DMS79 (cell line): ENCODE results near the gene SLC39A6.
A peak's percentile ranks its signal among the peaks of the same experiment; 100 is the strongest.
"Not testable (repeated sequence)": the region's sequence is repeated elsewhere in the genome, so short reads cannot be mapped to it uniquely, and the experiment has no call there.

Source experiments
- DNase-seq: peaks from one replicate; lab custom pipeline; 2025; lab: John Stamatoyannopoulos, UW

The SLC39A6 gene, protein sequence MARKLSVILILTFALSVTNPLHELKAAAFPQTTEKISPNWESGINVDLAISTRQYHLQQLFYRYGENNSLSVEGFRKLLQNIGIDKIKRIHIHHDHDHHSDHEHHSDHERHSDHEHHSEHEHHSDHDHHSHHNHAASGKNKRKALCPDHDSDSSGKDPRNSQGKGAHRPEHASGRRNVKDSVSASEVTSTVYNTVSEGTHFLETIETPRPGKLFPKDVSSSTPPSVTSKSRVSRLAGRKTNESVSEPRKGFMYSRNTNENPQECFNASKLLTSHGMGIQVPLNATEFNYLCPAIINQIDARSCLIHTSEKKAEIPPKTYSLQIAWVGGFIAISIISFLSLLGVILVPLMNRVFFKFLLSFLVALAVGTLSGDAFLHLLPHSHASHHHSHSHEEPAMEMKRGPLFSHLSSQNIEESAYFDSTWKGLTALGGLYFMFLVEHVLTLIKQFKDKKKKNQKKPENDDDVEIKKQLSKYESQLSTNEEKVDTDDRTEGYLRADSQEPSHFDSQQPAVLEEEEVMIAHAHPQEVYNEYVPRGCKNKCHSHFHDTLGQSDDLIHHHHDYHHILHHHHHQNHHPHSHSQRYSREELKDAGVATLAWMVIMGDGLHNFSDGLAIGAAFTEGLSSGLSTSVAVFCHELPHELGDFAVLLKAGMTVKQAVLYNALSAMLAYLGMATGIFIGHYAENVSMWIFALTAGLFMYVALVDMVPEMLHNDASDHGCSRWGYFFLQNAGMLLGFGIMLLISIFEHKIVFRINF

DNA sequence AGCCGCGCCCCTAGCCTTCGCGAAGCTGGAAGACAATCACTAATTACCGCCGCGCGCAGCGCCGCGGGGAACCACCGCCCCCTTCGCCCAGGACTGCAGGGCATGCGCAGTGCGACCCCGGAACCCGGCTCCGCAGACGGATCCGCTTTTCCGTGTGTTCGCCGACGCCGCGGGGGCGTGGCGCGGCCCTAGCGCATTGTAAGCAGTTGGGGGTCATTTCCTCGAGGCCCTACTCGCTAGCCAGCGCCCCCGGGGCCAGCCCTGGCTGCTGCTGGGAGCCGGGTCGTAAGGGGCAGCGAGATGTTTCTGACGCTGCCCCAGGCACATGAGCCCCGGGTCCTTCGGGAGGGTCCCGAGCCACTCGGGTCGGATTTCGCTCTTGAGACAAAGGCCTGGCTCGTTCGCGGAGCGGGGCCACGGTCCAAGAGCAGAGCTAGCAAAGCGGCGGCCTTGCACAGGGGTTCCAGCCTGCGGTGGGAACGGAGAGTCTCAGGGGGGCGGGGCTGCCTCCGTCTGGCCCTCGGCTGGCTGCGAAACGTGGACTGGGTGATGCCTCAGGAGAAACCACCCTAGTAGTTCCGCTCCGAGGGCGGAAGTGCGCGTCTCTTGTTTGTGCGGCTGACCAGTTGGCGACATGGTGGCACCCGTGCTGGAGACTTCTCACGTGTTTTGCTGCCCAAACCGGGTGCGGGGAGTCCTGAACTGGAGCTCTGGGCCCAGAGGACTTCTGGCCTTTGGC, at the start of gene SLC39A6, which contains the start of gene ELP2:
TSS of gene SLC39A6 (minus strand) at position 41 of the 739 bp plus-strand sequence. CDS start 2,333 bp downstream, outside the sequence.
TSS of gene ELP2 (plus strand) at position 600 of the 739 bp plus-strand sequence. CDS start at position 635, 35 bp downstream.
- peak; percentile 87 for DNase-seq

DNA sequence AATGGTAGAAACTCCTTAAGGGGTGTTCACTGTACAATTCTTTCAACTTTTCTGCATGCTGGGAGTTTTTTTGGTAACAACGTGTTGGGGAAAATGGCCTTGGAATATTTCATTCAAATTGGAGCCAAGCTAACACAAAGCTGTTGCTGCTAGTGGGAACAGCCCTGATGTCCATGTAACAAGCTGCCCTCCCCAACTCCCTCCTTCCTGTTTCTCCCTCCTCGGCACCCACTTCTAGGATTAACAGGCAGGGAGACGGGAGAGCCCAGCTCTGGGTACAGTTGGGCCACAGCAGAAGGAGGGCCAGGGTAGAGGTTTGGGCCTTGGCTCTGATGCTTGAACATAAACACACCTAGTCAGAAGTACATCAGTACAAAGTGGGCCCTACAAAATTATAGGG, 48.8 kb upstream of the SLC39A6 start:
- DNase-seq = no peak

- no peak for DNase-seq
These were observed 47.6 kb upstream of the SLC39A6 start for GRCh38 chr18:36176711-36177110.

DNA sequence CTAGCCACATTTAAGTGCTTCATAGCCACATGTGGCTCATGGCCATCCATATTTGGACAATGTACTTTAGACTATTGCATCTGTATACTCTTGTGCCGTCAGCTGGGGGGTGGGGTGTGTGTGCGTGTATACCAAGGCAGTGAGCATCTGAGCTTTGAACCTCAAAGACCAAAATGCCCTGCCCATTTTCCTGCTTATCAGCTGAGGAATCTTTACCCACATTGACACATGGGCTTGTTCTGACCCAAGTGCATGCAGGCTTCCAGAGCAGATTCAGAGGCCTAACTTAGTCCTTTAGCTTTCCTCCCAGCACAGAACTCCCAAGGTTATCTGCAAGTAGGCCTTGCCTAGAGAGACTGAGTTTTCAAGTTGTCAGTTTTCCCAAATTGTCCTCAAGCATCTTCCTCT, 47.0 kb upstream of the SLC39A6 start:
- DNase-seq = no peak

DNA sequence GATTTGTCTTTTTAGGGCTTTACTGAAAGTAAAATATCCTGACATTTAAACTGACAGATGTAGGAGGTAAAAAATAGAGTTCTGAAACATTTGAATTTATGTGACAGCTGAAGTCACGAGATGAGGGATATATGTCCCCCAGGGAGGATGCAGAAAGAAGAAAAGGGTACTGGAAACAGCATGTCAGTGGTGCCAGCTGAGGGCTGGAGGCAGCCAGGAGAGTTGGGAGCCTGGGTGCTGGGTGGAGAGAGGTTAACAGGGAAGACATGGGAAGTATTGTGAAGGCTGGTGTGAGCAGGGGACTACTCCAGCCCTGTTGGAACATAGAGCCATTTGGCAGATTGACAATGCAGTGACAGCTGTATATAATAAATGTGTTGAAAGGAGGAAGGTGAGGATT, 46.3 kb upstream of the SLC39A6 start:
- DNase-seq = no peak

DNA sequence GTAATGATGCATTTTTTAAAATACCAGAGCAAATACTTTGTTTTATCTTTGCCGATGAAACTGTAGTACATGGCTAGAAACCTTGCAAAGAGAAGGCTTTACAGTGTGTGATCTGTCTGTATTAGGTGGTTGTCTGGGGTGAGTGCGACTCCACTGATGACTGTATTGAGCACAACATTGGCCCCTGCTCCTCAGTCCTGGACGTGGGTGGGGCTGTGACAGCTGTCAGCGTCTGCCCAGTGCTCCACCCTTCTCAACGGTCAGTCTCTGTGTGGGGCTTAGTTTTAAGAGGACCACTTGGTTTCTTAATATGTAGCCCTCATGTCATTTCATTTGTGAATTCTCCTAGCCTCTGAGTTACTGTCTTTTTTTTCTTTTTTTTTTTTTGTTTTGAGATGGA, 40.8 kb upstream of the SLC39A6 start:
- no peak for DNase-seq

- not testable (repeated sequence) for DNase-seq
These were observed 39.2 kb upstream of the SLC39A6 start for GRCh38 chr18:36168296-36168695.

DNA sequence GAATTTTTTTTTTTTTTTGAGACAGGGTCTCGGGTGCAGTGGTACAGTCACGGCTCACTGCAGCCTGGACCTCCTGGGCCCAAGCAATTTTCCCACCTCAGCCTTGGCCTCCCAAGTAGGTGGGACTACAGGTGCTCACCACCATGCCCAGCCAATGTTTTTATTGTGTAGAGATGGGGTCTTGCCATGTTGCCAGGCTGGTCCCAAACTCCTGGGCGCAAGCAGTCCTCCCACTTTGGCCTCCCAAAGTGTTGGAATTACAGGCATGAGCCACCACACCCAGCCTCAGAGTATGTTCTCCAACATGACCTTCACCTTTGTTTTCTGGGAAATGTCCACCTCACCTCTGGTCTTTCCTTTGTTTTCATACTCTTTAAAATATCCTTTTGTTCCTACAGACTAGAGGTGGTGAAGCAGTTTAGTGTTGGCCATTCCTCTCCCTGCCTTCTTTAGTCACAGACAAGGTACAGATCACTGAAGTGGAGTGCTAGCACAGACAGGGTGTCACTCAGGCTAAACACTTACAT, 38.6 kb upstream of the SLC39A6 start:
- DNase-seq = no peak

DNA sequence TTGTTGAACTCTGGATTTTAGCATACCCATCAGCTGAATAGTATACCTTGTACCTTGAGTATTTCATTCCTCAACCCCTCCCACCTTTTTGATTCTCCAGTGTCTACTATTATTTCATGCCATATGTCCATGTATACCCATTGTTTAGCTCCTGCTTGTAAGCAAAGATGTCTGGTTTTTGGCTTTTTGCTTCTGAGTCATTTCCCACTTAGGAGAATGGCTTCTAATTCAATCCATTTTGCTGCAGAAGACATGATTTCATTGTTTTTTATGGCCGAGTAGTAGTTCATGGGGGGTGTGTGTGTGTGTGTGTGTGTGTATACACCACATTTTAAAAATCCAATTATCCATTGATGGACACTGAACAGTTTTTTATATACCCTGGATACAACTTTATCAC, 33.8 kb upstream of the SLC39A6 start:
- DNase-seq = no peak

- no peak for DNase-seq
These were observed 31.8 kb upstream of the SLC39A6 start for GRCh38 chr18:36160959-36161371.

DNA sequence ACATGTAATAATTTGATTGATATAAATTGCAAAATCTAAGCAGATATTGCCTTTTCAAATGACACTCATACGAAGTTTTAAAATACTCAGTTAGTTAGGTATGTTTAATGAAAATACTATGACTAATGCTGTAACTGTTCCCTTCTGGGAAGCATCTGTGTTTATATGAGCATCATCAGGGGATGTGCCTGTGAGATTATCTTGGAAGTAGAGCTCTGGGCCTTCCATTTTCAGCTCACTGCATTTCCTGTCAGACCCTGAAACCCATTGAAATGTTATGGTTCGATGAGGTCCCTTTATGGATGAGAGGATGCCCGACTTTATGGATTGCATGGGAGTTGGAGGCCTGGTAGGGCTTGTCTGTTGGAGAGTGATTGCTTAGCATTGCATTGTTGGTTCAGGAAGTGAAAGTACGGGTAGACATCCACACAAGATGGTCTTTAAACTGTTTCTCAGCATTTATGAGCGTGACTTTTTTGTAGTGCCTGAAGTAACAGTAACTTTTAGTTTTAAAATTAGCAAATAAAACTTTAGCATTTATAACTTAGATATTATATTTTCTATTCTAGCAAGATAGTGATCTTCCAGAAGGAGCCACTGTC, 29.2 kb upstream of the SLC39A6 start:
- no peak for DNase-seq

GRCh38 chr18:36157441-36157840, 28.3 kb upstream of the SLC39A6 start:
- DNase-seq = no peak

DNA sequence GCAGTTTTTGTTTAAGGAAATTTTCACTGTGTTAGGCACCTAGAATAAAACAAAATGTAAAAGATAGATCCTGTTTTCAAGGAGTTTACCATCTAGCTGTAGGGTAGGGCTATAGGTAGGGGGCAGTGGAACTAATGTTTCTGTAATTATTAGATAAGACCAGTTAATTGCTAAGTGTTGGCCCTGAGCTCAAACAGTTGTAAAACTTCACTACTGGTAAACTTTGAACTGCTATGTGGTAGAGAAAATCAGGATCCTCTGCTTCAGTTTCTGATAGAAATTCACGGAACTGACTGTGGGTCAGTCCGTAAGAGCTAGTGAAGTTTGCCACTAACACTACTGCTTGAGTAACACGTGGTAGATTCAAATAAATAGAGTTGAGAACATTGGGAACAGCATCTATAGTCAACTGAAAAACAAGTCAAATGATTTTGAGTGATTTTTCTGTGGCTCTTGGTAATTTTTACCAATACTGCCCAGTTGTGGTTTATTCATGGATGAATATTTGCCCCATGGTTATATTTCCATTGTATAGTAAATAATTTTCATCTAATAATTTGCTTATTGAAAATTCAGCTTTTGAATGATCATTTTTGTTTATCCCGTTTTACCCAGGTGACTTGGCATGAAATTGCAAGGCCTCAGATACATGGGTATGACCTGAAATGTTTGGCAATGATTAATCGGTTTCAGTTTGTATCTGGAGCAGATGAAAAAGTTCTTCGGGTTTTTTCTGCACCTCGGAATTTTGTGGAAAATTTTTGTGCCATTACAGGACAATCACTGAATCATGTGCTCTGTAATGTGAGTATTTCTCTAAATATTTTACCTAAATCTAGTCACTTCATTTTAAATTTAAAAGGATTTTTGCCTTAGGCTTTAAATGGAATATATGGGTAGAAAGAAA, 27.0 kb upstream of the SLC39A6 start:
- no peak for DNase-seq

- DNase-seq = no peak
These were observed 24.6 kb upstream of the SLC39A6 start for GRCh38 chr18:36153771-36154170.

- DNase-seq = no peak
These were observed 24.1 kb upstream of the SLC39A6 start for GRCh38 chr18:36153203-36153602.

- no peak for DNase-seq
These were observed 23.6 kb upstream of the SLC39A6 start for GRCh38 chr18:36152781-36153180.

DNA sequence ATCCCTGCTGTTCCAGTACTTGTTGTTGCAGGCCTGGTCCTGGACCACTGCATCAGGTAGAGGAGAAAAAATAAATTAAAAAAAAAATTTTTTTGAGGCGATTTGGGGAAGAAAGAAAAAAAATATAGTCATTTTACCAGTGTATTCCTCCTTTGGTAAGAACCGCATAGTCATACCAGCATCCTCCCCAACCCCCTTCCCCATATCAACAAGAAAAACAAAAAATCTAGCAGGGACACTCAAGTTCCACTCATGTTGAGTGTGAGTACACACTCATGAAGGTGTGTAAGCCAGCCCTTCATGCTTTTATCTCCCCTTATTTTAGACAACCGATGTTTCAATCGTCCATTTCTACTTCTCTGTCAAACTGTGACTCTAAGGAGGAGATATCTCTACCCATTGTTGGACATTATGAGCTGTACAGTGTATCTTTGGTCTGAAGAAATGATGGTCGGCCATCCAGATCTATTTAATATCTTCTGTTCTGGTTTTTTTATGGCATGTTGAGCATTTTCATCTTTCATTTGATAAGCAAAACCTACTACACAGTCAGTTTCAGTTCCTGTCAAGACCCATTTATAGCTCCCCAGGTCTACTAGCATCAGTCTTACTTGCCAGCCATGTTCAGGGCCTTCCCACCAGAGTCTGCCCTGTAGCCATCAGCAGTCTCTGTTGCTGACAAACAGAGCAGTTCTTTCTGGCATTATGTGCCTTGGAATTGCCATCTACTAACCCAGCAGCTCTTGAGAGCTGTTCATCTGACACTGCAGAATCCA, 20.6 kb upstream of the SLC39A6 start:
- DNase-seq = no peak

DNA sequence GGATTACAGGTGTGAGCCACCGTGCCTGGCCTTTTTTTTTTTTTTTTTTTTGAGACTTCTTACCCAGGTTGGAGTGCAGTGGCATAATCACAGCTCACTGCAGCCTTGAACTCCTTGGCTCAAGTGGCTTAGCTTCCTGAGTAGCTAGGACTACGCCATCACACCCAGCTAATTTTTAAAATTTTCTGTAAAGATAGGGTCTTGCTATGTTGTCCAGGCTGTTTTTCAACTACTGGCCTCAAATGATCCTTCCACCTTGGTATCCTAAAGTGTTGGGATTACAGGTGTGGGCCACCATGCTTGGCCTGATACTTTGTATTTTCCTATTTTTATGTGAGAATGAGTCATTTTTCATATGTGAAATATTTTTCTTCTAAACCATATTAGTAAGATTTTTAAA, 14.3 kb upstream of the SLC39A6 start:
- DNase-seq = no peak

- no peak for DNase-seq
These were observed 13.6 kb upstream of the SLC39A6 start for GRCh38 chr18:36142751-36143150.

DNA sequence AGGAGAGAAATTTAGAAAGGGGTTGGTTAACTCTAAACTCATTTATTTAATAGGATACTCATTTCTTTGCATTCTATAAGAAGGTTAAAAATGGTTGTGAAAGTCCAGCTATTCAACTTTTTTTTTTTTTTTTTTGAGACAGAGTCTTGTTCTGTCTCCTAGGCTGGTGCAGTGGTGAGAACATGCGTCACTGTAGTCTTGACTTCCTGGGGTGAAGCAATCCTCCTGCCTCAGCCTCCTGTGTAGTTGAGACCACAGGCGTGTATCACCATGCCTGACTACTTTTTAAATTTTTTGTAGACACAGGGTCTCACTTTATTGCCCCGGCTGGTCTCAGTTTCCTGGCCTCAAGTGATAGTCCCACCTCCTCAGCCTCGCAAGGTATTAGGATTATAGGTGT, 12.4 kb upstream of the SLC39A6 start:
- DNase-seq = no peak
